GM12801 (cell line): ENCODE measurements around the gene ETV1.

Source experiments
- TF ChIP-seq, protein P1 (sequence below): IDR thresholded peaks from one replicate; pipeline ENCODE4 v1.5.1; 2011; ENCODE audit warnings: control low read depth; ENCODE audit not compliant: insufficient read length; ENCODE audit errors: extremely low read depth

The ETV1 gene

DNA sequence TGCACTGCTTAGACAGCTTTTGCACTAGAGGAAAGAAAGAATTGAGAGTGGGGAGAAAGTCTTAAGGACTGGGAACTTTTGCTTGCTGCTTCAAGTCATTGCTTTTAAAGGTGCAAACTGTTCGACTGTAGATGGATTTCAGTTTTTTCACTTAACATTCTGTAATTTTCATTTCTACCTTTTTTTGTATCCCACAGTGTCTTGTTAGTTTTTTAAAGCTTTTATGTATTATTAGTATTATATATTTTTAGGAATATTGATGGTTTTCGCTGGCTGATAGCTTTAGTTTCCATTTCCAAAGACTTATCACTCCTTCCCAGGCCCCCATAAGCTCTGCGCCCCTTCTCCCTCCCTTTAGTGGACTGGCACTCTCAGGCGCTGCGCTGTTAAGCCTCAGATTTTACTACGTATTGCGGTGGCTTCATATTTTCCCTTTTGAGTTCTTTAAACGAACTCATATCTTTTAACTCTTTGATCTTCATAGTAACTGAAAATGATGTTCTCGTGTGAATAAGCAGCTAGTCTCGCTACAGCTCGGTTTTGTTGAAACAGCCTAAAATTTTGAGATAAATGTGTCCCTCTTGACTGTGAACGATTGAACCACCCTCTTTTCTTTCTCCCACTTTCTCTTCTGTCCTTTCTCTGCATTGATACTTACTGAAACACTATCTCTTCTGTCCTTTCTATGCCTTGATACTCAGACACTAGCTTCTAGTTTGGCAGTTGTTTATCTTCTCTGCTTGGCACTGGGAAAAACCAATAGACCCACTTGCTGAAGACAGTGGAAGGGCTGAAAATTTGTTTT lies 2.5 kb upstream of the ETV1 start:
- TF ChIP-seq, protein P1, sequence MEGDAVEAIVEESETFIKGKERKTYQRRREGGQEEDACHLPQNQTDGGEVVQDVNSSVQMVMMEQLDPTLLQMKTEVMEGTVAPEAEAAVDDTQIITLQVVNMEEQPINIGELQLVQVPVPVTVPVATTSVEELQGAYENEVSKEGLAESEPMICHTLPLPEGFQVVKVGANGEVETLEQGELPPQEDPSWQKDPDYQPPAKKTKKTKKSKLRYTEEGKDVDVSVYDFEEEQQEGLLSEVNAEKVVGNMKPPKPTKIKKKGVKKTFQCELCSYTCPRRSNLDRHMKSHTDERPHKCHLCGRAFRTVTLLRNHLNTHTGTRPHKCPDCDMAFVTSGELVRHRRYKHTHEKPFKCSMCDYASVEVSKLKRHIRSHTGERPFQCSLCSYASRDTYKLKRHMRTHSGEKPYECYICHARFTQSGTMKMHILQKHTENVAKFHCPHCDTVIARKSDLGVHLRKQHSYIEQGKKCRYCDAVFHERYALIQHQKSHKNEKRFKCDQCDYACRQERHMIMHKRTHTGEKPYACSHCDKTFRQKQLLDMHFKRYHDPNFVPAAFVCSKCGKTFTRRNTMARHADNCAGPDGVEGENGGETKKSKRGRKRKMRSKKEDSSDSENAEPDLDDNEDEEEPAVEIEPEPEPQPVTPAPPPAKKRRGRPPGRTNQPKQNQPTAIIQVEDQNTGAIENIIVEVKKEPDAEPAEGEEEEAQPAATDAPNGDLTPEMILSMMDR: no peak

DNA sequence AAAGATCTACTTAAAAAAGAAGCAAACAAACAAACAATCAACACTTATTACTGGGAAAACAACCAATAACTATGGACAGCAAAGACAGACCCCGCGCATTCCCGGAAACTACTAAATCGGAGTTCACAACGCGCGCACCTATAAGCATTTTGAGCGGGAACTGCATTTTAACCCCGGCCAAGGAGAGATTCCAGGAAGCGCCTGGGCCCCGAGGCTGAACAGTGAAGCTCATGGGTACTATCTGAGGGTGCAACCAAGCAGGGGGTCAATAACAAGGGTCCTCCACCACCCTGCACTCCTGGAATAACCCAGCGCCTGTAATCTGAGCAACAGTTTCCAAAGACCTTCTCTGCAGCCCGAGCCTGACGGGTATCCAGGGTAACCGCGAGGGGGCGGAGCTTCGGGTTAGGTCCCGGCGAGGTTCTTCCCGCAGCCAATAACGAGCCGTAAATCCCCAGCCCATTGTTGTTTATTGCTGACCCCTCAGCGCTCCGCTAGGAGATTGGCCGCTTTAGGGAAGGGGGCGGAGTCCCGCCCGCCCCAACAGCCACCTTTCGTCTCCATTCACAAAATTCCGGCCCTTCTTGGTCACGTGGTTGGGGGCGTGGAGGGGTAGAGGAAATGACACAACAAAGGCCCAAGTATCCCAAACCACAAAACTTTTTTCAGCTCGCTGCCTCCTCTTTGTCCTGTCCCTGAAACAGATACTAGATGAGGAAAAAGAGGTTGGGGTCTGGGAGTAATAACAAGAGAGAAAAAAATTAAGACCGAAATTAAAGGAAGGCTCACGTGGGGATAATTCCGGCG lies 1.7 kb upstream of the ETV1 start:
- TF ChIP-seq, protein P1: no peak

DNA sequence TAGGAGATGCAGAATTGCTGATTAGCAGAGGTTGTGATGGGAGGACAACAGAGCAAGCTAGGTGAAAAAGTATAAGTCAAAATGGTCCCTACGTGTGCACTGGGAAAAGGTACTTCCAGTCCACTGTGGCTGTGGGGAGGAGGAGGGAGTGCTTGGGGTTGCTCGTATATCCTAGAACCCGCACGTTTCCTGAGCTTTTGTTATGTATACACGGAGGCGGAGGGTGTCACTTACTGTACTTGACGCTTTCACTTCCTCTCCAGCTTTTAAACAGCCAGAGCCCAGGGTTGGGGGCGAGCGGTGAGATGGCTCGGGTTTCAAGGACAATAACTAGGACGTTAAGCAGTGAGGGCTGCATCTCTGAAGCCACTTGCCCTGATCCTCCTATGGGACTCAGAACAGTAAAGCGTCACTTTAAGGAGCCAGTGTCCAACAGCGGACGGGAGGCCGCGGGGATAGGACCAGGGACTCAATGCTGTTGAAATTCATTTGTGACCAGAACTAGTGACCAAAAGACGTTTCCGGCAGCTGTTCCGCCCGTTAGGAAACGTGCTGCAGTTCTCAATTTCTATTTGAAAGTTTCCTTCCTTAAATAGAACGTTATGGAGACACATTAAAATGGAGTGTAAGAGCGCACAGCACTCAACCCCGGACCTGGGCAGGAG lies 985 bp upstream of the ETV1 start:
- TF ChIP-seq, protein P1: no peak

DNA sequence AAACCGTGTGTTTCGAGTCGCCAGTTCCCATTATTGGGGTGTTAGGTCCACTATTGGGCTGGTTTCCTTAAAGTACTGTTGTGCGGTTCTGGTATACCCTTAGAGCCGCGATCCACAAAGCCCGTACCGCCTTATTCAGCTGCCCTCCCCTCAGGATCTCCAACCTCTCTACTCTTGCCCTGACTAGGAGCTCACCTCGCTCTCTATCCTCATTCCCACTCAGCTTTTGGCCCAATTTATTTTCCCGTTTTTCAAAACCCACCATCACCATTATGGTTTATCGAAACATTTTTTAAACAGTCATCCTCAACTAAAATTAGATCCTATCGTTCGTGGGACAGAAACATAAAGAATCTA lies 461 bp upstream of the ETV1 start:
- TF ChIP-seq, protein P1: no peak

DNA sequence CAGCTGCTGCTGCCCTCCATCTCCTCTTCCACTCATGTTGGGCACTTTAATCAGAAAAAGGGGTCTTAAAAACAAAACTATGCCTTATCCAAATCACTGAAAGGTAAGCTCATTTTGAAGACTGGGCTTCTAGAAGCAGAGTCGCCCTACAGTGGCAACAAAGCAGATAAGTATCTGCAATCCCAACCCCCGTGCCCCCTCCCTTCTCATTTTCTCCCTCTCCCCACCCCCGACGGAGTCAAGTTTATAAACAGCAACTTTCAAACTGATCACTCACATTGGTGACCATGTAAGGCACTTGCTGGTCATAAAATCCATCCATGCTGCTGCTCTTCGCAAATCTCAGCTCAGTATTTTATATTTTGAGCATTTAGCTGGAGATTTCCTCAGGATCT lies 738 bp downstream of the ETV1 start:
- TF ChIP-seq, protein P1: no peak

DNA sequence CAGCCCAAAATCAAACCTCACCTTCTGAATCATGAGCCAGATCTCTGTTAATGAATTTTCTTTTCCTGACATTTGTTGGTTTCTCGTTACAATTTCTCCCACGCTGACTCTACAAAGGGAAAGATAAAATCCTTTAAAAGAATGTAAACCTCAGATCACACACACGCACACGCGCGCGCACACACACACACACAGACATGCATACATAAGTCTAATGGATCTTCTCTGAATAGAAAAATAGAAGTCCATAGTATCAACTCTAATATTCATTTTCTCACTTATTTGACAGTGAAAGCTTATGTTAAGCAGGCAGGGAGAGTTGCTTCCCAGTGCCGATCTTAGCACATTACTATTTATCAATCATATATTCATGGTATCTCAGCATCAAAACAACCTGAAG lies 1.4 kb downstream of the ETV1 start:
- TF ChIP-seq, protein P1: no peak

DNA sequence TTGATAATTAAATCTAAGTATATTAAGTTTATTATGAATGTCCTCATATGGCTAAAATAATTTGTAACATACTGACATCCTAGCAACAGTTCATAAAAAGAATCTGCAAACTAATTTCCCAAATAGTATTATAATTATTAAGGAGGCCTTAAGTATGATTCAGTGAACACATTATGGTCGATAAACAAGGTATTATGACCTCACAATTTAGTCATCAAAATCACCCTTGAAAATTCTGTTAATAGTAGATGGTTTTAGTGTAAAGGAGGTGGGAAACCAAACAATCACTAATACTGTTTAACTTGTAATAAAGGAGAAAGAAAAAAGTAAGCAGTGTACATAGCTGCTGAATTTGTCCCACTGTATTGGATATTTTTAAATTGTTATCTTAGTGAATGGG lies 2.1 kb downstream of the ETV1 start:
- TF ChIP-seq, protein P1: no peak
